Kidney epithelial cell (primary cell): Measurements from ENCODE around the gene SORCS3. TPM values are rescaled to one million over a fixed set of nuclear protein-coding genes. Genes with fewer than 3 reads are reported as not detected.

Source experiments
- DNase-seq: peaks from one replicate; pipeline ENCODE4 v3.0.0-alpha.2; 2010; ENCODE audit warnings: low read depth
- H3K27me3 ChIP-seq: 2 replicates; pipeline ENCODE4 v1.6.0; 2011; ENCODE audit warnings: low read length; ENCODE audit not compliant: control insufficient read depth, insufficient read depth
- H3K36me3 ChIP-seq: 2 replicates; pipeline ENCODE4 v1.5.1; 2011; ENCODE audit warnings: low read length; ENCODE audit not compliant: control insufficient read depth, insufficient read depth
- H3K4me3 ChIP-seq: 2 replicates; pipeline ENCODE4 v1.5.1; 2011; ENCODE audit warnings: low read depth, mild to moderate bottlenecking, control low read depth, low read length
- CTCF ChIP-seq: IDR thresholded peaks from 2 replicates; pipeline ENCODE4 v1.5.1; 2011; ENCODE audit warnings: mild to moderate bottlenecking, moderate library complexity, low read length, control low read depth, inconsistent platforms; ENCODE audit not compliant: insufficient read depth, poor library complexity, severe bottlenecking
- total RNA-seq: library from RNA; depleted of rRNA; stranded (reverse); fragments of >200 nt; gene quantifications from 2 replicates; pipeline ENCODE4 v1.2.3, GENCODE V29; 2015

The SORCS3 gene
- total RNA-seq, 1 donor from 2014 or later: 0.96 TPM

GRCh38 chr10:104842704-104843103 lies 201.6 kb downstream of the SORCS3 start:
- no peak for DNase-seq
- TF ChIP-seq CTCF: no peak
- no peaks in the 10 kb centered on the region for H3K27me3 ChIP-seq
- no peak overlapping the region for H3K4me3 ChIP-seq
- H3K36me3 ChIP-seq: no peaks in the 10 kb centered on the region

GRCh38 chr10:104844073-104844472 lies 203.0 kb downstream of the SORCS3 start:
- no peak for DNase-seq
- Histone ChIP-seq H3K27me3 (no peaks in the 10 kb centered on the region), H3K36me3 (no peaks in the 10 kb centered on the region), H3K4me3 (no peak overlapping the region)
- TF ChIP-seq CTCF: no peak

GRCh38 chr10:104850023-104850422 lies 208.9 kb downstream of the SORCS3 start:
- DNase-seq: no peak
- no peaks in the 10 kb centered on the region for H3K36me3 ChIP-seq
- TF ChIP-seq CTCF: no peak
- H3K4me3 ChIP-seq: no peak overlapping the region
- no peaks in the 10 kb centered on the region for H3K27me3 ChIP-seq

GRCh38 chr10:104867966-104868598 lies 227.0 kb downstream of the SORCS3 start:
- no peaks in the 10 kb centered on the region for H3K36me3 ChIP-seq
- TF ChIP-seq CTCF: no peak
- DNase-seq: no peak
- H3K27me3 ChIP-seq: no peaks in the 10 kb centered on the region
- H3K4me3 ChIP-seq: no peak overlapping the region

GRCh38 chr10:104872691-104873090 lies 231.6 kb downstream of the SORCS3 start:
- no peak for TF ChIP-seq CTCF
- Histone ChIP-seq H3K36me3 (no peaks in the 10 kb centered on the region), H3K4me3 (no peak overlapping the region), H3K27me3 (no peaks in the 10 kb centered on the region)
- no peak for DNase-seq

- Histone ChIP-seq H3K27me3 (no peaks in the 10 kb centered on the region), H3K36me3 (no peaks in the 10 kb centered on the region), H3K4me3 (no peak overlapping the region)
- DNase-seq: no peak
- TF ChIP-seq CTCF: no peak
Observed at GRCh38 chr10:104873161-104873560, 232.1 kb downstream of the SORCS3 start.
